GM13976 (cell line): Measurements from ENCODE around the gene TOM1L2.
A peak's percentile ranks its signal among the peaks of the same experiment; 100 is the strongest.

ENCODE experiments used
- DNase-seq: peaks from one replicate; pipeline ENCODE4 v3.0.0; 2012; ENCODE audit warnings: low spot score
- CTCF ChIP-seq: IDR thresholded peaks from 2 replicates; pipeline ENCODE4 v1.5.1; 2012; ENCODE audit warnings: borderline replicate concordance, mild to moderate bottlenecking; ENCODE audit not compliant: insufficient read depth; ENCODE audit errors: extremely low read depth, missing control alignments, control extremely low read depth
- in situ Hi-C: fragments of 300-500 bp; cut with MboI; formaldehyde crosslinking; loops from one replicate; pipeline ENCODE4 v1.12.0; 2022; ENCODE audit warnings: low sequenced_read_pairs, mixed read lengths, inconsistent platforms; ENCODE audit not compliant: unreplicated experiment

TOM1L2 gene

GRCh38 chr17:17853811-17854447 lies 118.3 kb downstream of the TOM1L2 start:
- no peak for TF ChIP-seq CTCF
- in situ Hi-C loops = no loop called here
- no peak for DNase-seq

DNA sequence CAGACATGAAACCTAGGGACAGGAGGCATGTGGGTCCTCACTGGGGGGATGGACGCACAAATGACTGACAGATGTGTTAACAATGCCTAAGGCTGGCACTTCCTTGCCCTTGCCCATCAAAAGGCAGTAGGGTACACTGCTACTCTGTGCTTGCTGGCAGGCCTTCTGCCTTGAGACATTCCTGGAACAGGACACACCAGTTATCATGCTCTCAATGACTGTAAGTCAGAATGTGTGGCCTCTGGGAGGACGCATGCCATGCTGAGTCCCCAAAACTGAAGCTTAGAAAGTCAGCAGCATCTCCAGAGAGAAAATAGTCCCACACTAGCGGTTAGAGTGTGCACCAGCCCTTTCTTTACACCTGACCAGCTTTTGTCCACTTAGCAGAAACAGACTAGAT lies 119.3 kb downstream of the TOM1L2 start:
- no peak for TF ChIP-seq CTCF
- in situ Hi-C loops = no loop called here
- no peak for DNase-seq

DNA sequence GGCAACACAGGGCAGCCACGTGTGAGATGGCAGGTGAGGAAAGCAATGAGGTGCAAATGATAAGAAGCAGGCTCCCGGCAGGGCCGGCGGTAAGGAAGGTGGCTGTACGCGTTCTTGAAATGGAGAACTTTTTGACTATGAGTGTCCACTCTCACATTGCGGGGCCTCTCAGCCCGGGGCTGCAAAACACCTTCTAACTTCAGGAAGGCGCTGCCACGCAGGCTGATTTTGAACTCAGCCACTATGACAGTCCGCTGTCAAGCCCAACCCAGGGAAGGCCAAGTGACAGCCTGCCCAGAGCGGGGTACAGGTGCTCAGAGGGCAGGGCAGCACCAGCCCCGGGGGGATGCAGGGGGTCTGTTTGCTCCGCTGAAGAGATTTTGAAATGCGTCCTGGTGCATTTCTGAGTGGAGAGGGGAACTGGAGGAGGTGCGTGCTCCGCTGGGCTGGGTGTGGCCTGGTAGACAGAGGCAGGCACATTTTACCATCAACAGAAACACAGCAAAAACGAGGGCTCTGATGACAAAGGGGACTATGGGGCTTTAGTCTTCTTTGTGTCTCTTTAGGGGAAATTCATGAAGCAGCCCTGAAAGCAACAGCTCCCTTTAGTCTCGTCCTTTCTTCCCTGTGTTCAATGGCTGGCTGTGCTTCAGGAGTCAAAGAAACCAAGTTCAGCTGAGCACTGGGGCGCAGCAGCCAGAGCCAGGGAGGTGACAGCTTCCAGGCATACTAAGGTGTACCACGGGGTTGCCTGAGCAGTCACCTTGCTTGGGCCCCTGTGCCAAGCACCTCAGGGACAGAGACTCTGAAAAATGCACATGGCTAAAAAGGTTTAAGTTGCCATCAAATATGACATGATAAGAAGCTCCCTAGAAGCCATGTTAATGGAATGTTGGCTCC lies 120.8 kb downstream of the TOM1L2 start:
- in situ Hi-C loops = no loop called here

DNA sequence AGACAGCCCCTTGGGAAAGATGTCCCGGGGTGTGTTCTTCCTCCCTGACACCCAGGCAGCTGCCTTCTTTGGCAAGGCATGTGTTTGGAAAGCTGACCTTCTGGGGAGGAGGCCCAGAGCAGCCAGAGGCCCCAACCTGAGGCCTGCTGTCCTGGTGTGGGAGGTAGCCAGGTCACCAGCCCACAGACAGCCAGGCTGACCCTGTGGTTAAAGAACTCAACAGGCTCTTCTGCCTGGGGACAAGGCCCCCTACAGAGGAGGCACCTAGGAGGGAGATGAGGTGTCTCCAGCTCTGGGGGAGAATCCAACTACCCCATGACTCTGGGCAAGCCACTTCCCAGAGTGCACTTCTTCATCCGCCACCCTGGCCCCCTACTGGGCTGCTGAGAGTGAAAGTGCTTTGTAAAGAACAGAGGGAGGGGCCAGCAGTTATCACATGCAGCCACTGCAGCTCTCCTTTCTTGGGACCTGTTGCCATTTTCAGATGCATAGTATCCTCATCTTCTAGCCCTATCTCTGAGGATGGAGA lies 122.3 kb downstream of the TOM1L2 start:
- in situ Hi-C loops = no loop called here
- no peak for TF ChIP-seq CTCF
- peak; percentile 84 for DNase-seq

More for the DNA sequence above, 120.8 kb downstream of the TOM1L2 start:
- DNase-seq = no peak
- no peak for TF ChIP-seq CTCF

DNA sequence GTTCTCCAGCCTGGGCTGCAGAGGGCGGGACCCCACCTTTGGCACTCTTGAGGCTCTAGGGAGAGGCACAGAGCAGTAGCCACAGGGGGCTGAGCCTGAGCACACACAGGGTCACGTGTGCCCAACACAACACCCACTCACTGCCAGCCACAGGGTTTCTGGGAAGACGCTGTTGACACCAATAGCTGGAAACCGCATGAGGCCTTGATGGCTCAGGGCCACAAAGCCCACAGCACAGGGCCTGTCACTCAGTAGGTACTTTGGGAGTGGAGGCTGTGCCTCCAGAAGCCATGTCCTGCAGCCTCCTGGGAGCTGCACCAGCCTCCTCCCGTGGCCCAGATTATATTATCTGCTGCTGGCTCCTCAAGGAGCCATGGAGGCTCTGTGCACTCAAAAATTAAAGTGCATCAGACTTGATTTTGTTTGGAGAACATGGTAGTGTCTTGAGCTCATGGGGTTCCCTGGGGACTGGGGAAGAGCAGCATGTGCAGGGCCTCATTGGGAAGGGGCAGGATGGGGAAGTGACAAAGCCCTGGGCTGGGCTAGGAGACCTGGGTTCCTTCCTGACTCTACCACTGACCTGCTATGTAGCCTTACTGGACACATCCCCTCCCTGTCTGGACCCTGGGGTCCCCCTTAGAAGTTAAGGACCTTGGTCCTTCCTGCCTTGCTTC lies 122.9 kb downstream of the TOM1L2 start:
- peak; percentile 64 for DNase-seq
- no peak for TF ChIP-seq CTCF
- in situ Hi-C loops = no loop called here
